GM23248 (cell line): ENCODE data around the gene SLC29A1. TPM values are rescaled to one million over a fixed set of nuclear protein-coding genes. Genes with fewer than 3 reads are reported as not detected.

Experiments
- DNase-seq: peaks from one replicate; pipeline ENCODE4 v3.0.0-alpha.2; 2015
- H2AFZ ChIP-seq: fragments of 200-600 bp; sonication (generic); 2 replicates; pipeline ENCODE4 v1.6.1; 2016; ENCODE audit warnings: antibody characterized with exemption
- H3F3A ChIP-seq: fragments of 200-600 bp; sonication (generic); 2 replicates; pipeline ENCODE4 v1.6.1; 2016; ENCODE audit warnings: mild to moderate bottlenecking, antibody characterized with exemption, mixed run types; ENCODE audit not compliant: insufficient read depth
- H3K27ac ChIP-seq: fragments of 200-600 bp; sonication (generic); 2 replicates; pipeline ENCODE4 v1.5.1; 2016; ENCODE audit warnings: mild to moderate bottlenecking
- H3K27me3 ChIP-seq: fragments of 200-600 bp; sonication (generic); replicated peaks from 2 replicates; pipeline ENCODE4 v1.6.1; 2016; ENCODE audit warnings: mild to moderate bottlenecking; ENCODE audit not compliant: insufficient read depth
- H3K36me3 ChIP-seq: fragments of 200-600 bp; sonication (generic); 2 replicates; pipeline ENCODE4 v1.6.1; 2016; ENCODE audit warnings: low read depth, mild to moderate bottlenecking
- H3K4me1 ChIP-seq: fragments of 200-600 bp; sonication (generic); 2 replicates; pipeline ENCODE4 v1.6.1; 2016; ENCODE audit warnings: mild to moderate bottlenecking; ENCODE audit not compliant: insufficient read depth
- H3K4me2 ChIP-seq: fragments of 200-600 bp; sonication (generic); one replicate; pipeline ENCODE4 v1.6.1; 2016; ENCODE audit warnings: mild to moderate bottlenecking; ENCODE audit not compliant: unreplicated experiment
- H3K4me3 ChIP-seq: fragments of 200-600 bp; sonication (generic); 2 replicates; pipeline ENCODE4 v1.5.1; 2016; ENCODE audit warnings: mild to moderate bottlenecking
- H3K79me2 ChIP-seq: fragments of 200-600 bp; sonication (generic); 2 replicates; pipeline ENCODE4 v1.6.1; 2016; ENCODE audit warnings: mild to moderate bottlenecking; ENCODE audit not compliant: insufficient read depth
- H3K9ac ChIP-seq: fragments of 200-600 bp; sonication (generic); 2 replicates; pipeline ENCODE4 v1.6.1; 2016; ENCODE audit warnings: mild to moderate bottlenecking
- H3K9me2 ChIP-seq: fragments of 200-600 bp; sonication (generic); 2 replicates; pipeline ENCODE4 v1.6.1; 2016; ENCODE audit warnings: mixed run types, mild to moderate bottlenecking, moderate library complexity; ENCODE audit not compliant: insufficient read depth
- H3K9me3 ChIP-seq: fragments of 200-600 bp; sonication (generic); one replicate; pipeline ENCODE4 v1.6.1; 2017; ENCODE audit warnings: low read depth
- H4K20me1 ChIP-seq: fragments of 200-600 bp; sonication (generic); 2 replicates; pipeline ENCODE4 v1.6.0; 2016; ENCODE audit not compliant: insufficient read depth
- EZH2 ChIP-seq: fragments of 200-600 bp; sonication (generic); IDR thresholded peaks from 2 replicates; pipeline ENCODE4 v1.6.1; 2018; ENCODE audit warnings: antibody characterized with exemption, mild to moderate bottlenecking; ENCODE audit not compliant: insufficient read depth, poor library complexity, severe bottlenecking
- EZH2phosphoT487 ChIP-seq: fragments of 200-600 bp; sonication (generic); IDR thresholded peaks from 2 replicates; pipeline ENCODE4 v1.6.1; 2018; ENCODE audit warnings: antibody characterized with exemption, moderate library complexity, mild to moderate bottlenecking, low read depth; ENCODE audit not compliant: insufficient read depth
- WGBS, 2 experiments: methylation state at CpG; one replicate each; pipeline ENCODE4 v1.1.6; 2015 to 2017; ENCODE audit warnings: low lambda C conversion rate in 2 of 2, low coverage in 1 of 2; ENCODE audit errors: missing lambda C conversion rate in 2 of 2; 5-methylcytosine and 5-hydroxymethylcytosine counted together
- in situ Hi-C: fragments of 300-500 bp; cut with MboI; formaldehyde crosslinking; loops from 2 replicates; pipeline ENCODE4 v1.15.0; 2020
- polyA plus RNA-seq: library from polyadenylated mRNA; unstranded; fragments of >200 nt; fragmentation: Nextera tagmentation; extraction: Ambion mirVana; gene quantifications from 2 replicates; pipeline ENCODE4 v1.2.1, GENCODE V29; 2016
- total RNA-seq: library from RNA; depleted of rRNA; stranded (reverse); fragments of >200 nt; shearing (Covaris generic); gene quantifications from 2 replicates; pipeline ENCODE4 v1.2.3, GENCODE V29; 2014

SLC29A1 gene
- total and polyA plus RNA-seq, 2 experiments from 2014 or later: 12.2 to 18.4 TPM

GRCh38 chr6:44266347-44266746, 43.0 kb downstream of the SLC29A1 start:
- in situ Hi-C loops: no loop called here
- no peak overlapping the region for H2AFZ ChIP-seq
- no peak for DNase-seq
- no peaks in the 10 kb centered on the region for H3K36me3 ChIP-seq
- peaks cover 23% of the 10 kb centered on the region for H3K79me2 ChIP-seq
- no peaks in the 10 kb centered on the region for H3K9me3 ChIP-seq
- H3K9ac ChIP-seq: no peak overlapping the region
- H3K4me2 ChIP-seq: no peak overlapping the region
- no peak overlapping the region for H3K27ac ChIP-seq
- H3F3A ChIP-seq: no peaks in the 10 kb centered on the region
- TF ChIP-seq EZH2: no peak
- TF ChIP-seq EZH2phosphoT487: no peak
- H3K4me1 ChIP-seq: peaks cover 20% of the 10 kb centered on the region
- 63 to 73% methylated on average over 3 of the region's 3 CpGs for WGBS, 2 experiments
- peaks cover 20% of the 10 kb centered on the region for H3K27me3 ChIP-seq
- no peak overlapping the region for H3K4me3 ChIP-seq
- H3K9me2 ChIP-seq: no peaks in the 10 kb centered on the region
- no peaks in the 10 kb centered on the region for H4K20me1 ChIP-seq

GRCh38 chr6:44267252-44267651, 43.9 kb downstream of the SLC29A1 start:
- Histone ChIP-seq H2AFZ (no peak overlapping the region), H3K27ac (no peak overlapping the region), H3F3A (no peaks in the 10 kb centered on the region), H3K9me2 (no peaks in the 10 kb centered on the region), H3K9me3 (no peaks in the 10 kb centered on the region), H3K36me3 (no peaks in the 10 kb centered on the region), H4K20me1 (no peaks in the 10 kb centered on the region), H3K4me3 (no peak overlapping the region), H3K79me2 (peaks cover 23% of the 10 kb centered on the region), H3K4me2 (no peak overlapping the region), H3K27me3 (peaks cover 25% of the 10 kb centered on the region), H3K4me1 (peaks cover 20% of the 10 kb centered on the region), H3K9ac (no peak overlapping the region)
- TF ChIP-seq EZH2phosphoT487 (no peak), EZH2 (no peak)
- in situ Hi-C loops: no loop called here
- WGBS, 2 experiments: 19 to 28% methylated on average over 10 of the region's 10 CpGs
- peak; percentile 34 for DNase-seq

- DNase-seq: peak; percentile 45
Observed at GRCh38 chr6:44268095-44268628, 44.8 kb downstream of the SLC29A1 start.

GRCh38 chr6:44269178-44269920, 46.0 kb downstream of the SLC29A1 start:
- H3K27me3 ChIP-seq: peaks cover 35% of the 10 kb centered on the region
- no peaks in the 10 kb centered on the region for H4K20me1 ChIP-seq
- H3K4me2 ChIP-seq: no peak overlapping the region
- no peak overlapping the region for H3K27ac ChIP-seq
- no peaks in the 10 kb centered on the region for H3F3A ChIP-seq
- peaks cover 3% of the 10 kb centered on the region; the same call in 1 of the 2 replicates for H3K79me2 ChIP-seq
- H2AFZ ChIP-seq: no peak overlapping the region
- H3K4me3 ChIP-seq: no peak overlapping the region
- no peak overlapping the region for H3K9ac ChIP-seq
- no peaks in the 10 kb centered on the region for H3K9me3 ChIP-seq
- H3K9me2 ChIP-seq: no peaks in the 10 kb centered on the region
- in situ Hi-C loops: no loop called here
- peaks cover 4% of the 10 kb centered on the region for H3K4me1 ChIP-seq
- WGBS, 2 experiments: 53 to 81% methylated on average over 1 of the region's 1 CpG
- TF ChIP-seq EZH2 (no peak), EZH2phosphoT487 (no peak)
- DNase-seq: no peak
- no peaks in the 10 kb centered on the region for H3K36me3 ChIP-seq

More at GRCh38 chr6:44268095-44268628, 44.8 kb downstream of the SLC29A1 start:
- Histone ChIP-seq H4K20me1 (no peaks in the 10 kb centered on the region), H3K79me2 (peaks cover 15% of the 10 kb centered on the region), H3F3A (no peaks in the 10 kb centered on the region), H3K4me3 (no peak overlapping the region), H3K4me1 (peaks cover 16% of the 10 kb centered on the region), H3K9ac (no peak overlapping the region), H3K9me3 (no peaks in the 10 kb centered on the region), H3K27me3 (peaks cover 32% of the 10 kb centered on the region), H3K36me3 (no peaks in the 10 kb centered on the region), H3K27ac (no peak overlapping the region), H2AFZ (no peak overlapping the region), H3K9me2 (no peaks in the 10 kb centered on the region), H3K4me2 (no peak overlapping the region)
- in situ Hi-C loops: no loop called here
- TF ChIP-seq EZH2phosphoT487 (no peak), EZH2 (no peak)
- 0 to 20% methylated on average over 3 to 5 of the region's 5 CpGs for WGBS, 2 experiments
